OCI-LY3 (cell line): ENCODE results near the gene RPGRIP1L.

Source experiments
- H2AFZ ChIP-seq: fragments of 200-600, 300-600 bp; shearing (Covaris generic); 2 replicates; pipeline ENCODE4 v1.6.0; 2014; ENCODE audit warnings: antibody characterized with exemption, low read depth, low read length
- H3K27ac ChIP-seq: fragments of 200-600, 300-600 bp; sonication (generic); 2 replicates; pipeline ENCODE4 v1.5.1; 2014; ENCODE audit warnings: mild to moderate bottlenecking, low read length, moderate library complexity, mixed read lengths
- H3K27me3 ChIP-seq: fragments of 200-600, 300-600 bp; sonication (generic); 2 replicates; pipeline ENCODE4 v1.6.1; 2014; ENCODE audit warnings: low read depth, low read length, mixed read lengths
- H3K36me3 ChIP-seq: fragments of 200-600, 300-600 bp; sonication (generic); replicated peaks from 2 replicates; pipeline ENCODE3; 2014; ENCODE audit warnings: low read depth, low read length, mixed read lengths
- H3K4me1 ChIP-seq: fragments of 300-600, 200-600 bp; sonication (generic); 2 replicates; pipeline ENCODE4 v1.6.1; 2014; ENCODE audit warnings: low read length, mixed read lengths
- H3K4me2 ChIP-seq: fragments of 200-600, 300-600 bp; sonication (generic); 2 replicates; pipeline ENCODE4 v1.6.1; 2014; ENCODE audit warnings: low read length, mixed read lengths
- H3K4me3 ChIP-seq: fragments of 300-600, 200-600 bp; sonication (generic); 2 replicates; pipeline ENCODE4 v1.5.1; 2014; ENCODE audit warnings: antibody characterized with exemption, mild to moderate bottlenecking, low read length, moderate library complexity
- H3K79me2 ChIP-seq: fragments of 300-600, 200-600 bp; shearing (Covaris generic); 2 replicates; pipeline ENCODE4 v1.6.1; 2014; ENCODE audit warnings: mild to moderate bottlenecking, low read length, mixed read lengths
- H3K9ac ChIP-seq: fragments of 300-600, 200-600 bp; shearing (Covaris generic); 2 replicates; pipeline ENCODE4 v1.6.0; 2014; ENCODE audit warnings: mild to moderate bottlenecking, low read length, moderate library complexity
- H3K9me3 ChIP-seq: fragments of 200-600, 300-600 bp; shearing (Covaris generic); 2 replicates; pipeline ENCODE4 v1.6.1; 2014; ENCODE audit warnings: low read length, mixed read lengths; ENCODE audit not compliant: insufficient read depth
- H4K20me1 ChIP-seq: fragments of 200-600, 300-600 bp; sonication (generic); 2 replicates; pipeline ENCODE4 v1.6.1; 2016; ENCODE audit warnings: low read length, mixed read lengths; ENCODE audit not compliant: insufficient read depth
- EZH2phosphoT487 ChIP-seq: fragments of 200-600 bp; shearing (Covaris generic); IDR thresholded peaks from 2 replicates; pipeline ENCODE4 v1.6.1; 2018; ENCODE audit warnings: antibody characterized with exemption, mixed run types, low read depth
- TF ChIP-seq, protein P1 (sequence below): fragments of 200-600, 300-600 bp; sonication (generic); IDR thresholded peaks from 2 replicates; pipeline ENCODE4 v1.5.1; 2014; ENCODE audit warnings: antibody characterized with exemption, low read length, low read depth

Gene RPGRIP1L

DNA sequence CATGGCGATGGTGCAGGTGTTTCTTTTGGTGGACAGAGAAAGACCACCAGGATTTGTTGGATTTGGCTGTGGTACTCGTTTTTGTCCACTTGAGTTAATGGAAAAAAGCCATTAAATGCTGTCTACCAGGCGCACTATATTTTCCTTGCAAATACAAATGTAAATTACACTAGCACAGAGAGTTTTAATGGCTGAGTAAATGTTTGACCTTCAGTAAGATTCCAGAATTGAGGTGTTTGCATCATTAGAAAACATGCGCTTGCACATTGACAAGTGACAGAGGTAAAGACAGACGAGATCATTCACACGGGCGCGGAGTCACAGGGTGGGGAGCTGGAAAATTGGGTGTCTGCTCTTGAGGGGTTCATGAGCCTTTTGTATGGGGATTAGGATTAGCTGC lies 147.1 kb downstream of the RPGRIP1L start:
- Histone ChIP-seq H3K4me1 (peaks cover 9% of the 10 kb centered on the region), H4K20me1 (no peaks in the 10 kb centered on the region), H3K36me3 (no peaks in the 10 kb centered on the region), H3K79me2 (no peaks in the 10 kb centered on the region), H3K4me3 (no peak overlapping the region), H2AFZ (no peak overlapping the region), H3K9me3 (no peaks in the 10 kb centered on the region), H3K27me3 (no peaks in the 10 kb centered on the region), H3K9ac (no peak overlapping the region), H3K27ac (no peak overlapping the region), H3K4me2 (no peak overlapping the region)
- TF ChIP-seq, protein P1, sequence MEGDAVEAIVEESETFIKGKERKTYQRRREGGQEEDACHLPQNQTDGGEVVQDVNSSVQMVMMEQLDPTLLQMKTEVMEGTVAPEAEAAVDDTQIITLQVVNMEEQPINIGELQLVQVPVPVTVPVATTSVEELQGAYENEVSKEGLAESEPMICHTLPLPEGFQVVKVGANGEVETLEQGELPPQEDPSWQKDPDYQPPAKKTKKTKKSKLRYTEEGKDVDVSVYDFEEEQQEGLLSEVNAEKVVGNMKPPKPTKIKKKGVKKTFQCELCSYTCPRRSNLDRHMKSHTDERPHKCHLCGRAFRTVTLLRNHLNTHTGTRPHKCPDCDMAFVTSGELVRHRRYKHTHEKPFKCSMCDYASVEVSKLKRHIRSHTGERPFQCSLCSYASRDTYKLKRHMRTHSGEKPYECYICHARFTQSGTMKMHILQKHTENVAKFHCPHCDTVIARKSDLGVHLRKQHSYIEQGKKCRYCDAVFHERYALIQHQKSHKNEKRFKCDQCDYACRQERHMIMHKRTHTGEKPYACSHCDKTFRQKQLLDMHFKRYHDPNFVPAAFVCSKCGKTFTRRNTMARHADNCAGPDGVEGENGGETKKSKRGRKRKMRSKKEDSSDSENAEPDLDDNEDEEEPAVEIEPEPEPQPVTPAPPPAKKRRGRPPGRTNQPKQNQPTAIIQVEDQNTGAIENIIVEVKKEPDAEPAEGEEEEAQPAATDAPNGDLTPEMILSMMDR: no peak
- no peak for TF ChIP-seq EZH2phosphoT487

DNA sequence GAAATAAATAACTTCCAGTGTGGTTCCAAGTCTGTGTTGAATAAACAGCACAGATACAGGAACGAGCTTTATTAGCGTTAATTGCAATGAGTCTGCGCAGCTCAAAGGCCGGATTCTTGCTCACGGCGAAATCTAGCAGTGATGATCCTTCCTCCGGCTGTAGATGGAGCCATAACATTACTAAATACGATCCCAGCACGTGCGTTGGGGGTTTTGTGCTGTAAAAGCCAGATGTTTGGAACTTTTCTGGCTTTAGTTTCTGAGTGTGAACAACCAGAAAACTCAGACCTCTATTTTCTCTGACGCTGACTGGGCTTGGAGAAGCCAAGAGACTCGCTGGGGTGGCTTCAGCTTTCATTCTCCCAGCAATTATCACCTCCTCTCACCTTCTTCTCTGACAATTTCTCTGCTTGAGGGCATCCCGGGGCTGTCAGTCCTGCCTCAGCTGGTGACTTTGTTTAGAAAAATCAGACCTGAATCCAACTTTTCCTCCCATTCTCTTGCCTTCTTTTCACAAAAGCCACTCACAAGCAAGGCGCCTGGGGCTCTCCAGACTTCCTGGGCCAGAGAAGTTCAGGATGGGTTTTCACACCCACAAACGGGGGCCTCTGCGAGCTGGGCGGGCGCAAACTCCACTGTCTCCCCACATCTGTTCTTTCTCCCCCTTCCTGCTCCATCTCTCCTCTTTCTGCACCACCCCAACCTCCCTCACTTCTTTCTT lies 153.5 kb downstream of the RPGRIP1L start:
- 0 out of 2 replicates have a peak overlapping the region, but pooled peaks have one; percentile 36 for H2AFZ ChIP-seq
- no peak overlapping the region for H3K9ac ChIP-seq
- H3K27ac ChIP-seq: no peak overlapping the region

More for the DNA sequence above, 153.5 kb downstream of the RPGRIP1L start:
- no peaks in the 10 kb centered on the region for H3K9me3 ChIP-seq
- peaks cover 12% of the 10 kb centered on the region for H3K4me1 ChIP-seq
- H4K20me1 ChIP-seq: no peaks in the 10 kb centered on the region
- no peak overlapping the region; the same call in 1 of the 2 replicates for H3K4me3 ChIP-seq
- TF ChIP-seq EZH2phosphoT487: no peak
- TF ChIP-seq, protein P1: peak; percentile 84
- H3K36me3 ChIP-seq: no peaks in the 10 kb centered on the region
- peaks cover 37% of the 10 kb centered on the region for H3K27me3 ChIP-seq
- no peaks in the 10 kb centered on the region for H3K79me2 ChIP-seq
- peak overlapping the region; percentile 42 for H3K4me2 ChIP-seq
